GM18951 (cell line): ENCODE measurements around the gene NMRK2.
"Not testable (repeated sequence)": the region's sequence is repeated elsewhere in the genome, so short reads cannot be mapped to it uniquely, and the experiment has no call there.

Source experiments
- POLR2A ChIP-seq: IDR thresholded peaks from 4 replicates; pipeline ENCODE4 v1.6.1; 2011; ENCODE audit warnings: mild to moderate bottlenecking; ENCODE audit not compliant: insufficient read length, insufficient read depth; ENCODE audit errors: extremely low read depth
- in situ Hi-C: fragments of 300-500 bp; cut with MboI; formaldehyde crosslinking; loops from one replicate; pipeline ENCODE4 v1.12.0; 2022; ENCODE audit warnings: low sequenced_read_pairs, mixed read lengths, inconsistent platforms; ENCODE audit not compliant: unreplicated experiment

The NMRK2 gene

DNA sequence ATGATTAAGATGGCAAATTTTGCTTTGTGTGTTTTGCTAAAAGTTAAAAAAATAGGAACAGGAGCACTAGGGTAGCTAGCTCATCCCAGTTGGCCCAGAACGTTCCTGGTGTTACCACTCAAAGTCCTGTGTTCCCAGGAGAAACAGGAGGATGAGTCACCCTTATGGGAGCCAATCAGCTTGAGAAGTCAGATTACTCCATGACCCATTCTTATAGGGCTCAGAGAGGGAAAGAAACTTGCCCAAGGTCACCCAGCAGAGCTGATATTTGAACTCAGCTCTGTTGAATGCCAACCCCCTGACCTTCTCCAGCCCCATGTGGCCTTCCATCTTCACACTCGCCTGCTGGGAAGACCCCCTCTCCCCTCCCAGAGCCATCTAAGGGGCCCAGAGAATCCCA, 13.0 kb downstream of the NMRK2 start:
- no peak for TF ChIP-seq POLR2A
- in situ Hi-C loops: no loop called here

DNA sequence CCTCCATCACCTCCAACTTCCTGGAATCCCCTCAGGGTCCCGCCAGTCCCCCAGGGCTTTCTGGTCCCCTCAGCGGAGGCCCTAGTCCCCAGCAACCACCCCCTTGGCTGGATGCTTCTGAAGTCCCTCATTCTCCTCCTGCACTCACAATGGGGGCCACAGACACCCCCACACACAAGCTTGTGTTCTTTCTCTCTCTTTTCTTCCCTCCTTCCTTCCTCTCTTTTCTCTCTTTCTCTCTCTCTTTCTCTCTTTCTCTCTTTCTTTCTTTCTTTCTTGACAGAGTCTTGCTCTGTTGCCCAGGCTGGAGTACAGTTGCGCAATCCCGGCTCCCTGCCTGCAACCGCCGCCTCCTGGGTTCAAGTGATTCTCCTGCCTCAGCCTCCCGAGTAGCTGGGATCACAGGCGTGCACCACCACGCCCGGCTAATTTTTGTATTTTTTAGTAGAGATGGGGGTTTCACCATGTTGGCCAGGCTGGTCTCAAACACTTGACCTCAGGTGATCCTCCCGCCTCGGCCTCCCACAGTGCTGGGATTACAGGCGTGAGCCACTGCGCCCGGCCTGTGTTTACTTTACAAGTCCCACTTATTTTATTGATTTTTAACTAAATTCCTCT, 14.6 kb downstream of the NMRK2 start:
- in situ Hi-C loops: not testable (repeated sequence)

DNA sequence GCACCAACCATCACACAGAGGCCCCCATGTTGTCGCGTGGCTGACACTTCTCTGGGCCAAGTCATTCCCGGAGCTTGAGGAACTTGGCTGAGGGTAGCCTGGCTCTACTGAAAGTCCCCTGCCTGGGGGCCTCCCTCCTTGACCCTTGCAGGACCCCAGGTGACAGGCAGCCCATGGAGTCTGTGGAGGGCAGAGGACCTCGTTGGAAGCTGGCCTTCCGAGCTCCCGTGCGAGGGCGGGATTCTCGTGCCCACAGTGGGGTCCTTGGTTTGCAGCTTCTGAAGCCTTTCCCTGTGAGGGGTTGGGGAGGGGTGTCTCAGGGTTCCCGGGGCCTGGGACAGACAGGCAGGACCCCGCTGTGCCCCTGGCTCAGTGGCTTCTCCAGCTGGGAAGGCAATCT, 16.4 kb downstream of the NMRK2 start:
- in situ Hi-C loops: no loop called here
- no peak for TF ChIP-seq POLR2A

- TF ChIP-seq POLR2A: no peak
- in situ Hi-C loops: no loop called here
Measured at GRCh38 chr19:3949997-3950859, 17.4 kb downstream of the NMRK2 start.

- no peak for TF ChIP-seq POLR2A
- in situ Hi-C loops: no loop called here
Measured at GRCh38 chr19:3950871-3951861, 18.3 kb downstream of the NMRK2 start.

DNA sequence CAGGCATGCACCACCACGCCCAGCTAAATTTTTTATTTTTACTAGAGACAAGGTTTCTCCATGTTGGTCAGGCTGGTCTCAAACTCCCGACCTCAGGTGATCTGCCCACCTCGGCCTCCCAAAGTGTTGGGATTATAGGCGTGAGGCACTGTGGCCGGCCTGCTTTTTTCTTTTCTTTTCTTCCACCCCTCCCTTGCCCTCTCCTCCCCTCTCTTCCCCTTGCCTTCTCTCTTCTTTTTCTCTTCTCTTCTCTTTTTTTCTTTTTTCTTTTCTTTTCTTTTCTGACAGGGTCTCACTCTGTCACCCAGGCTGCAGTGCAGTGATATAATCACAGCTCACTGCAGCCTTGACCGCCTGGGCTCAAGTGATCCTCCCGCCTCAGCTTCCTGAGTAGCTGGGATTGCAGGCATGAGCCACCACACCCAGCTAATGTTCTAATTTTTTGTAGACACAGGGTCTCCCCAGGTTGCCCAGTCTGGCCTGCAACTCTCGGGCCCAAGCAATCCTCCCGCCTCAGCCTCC, 19.9 kb downstream of the NMRK2 start:
- in situ Hi-C loops: not testable (repeated sequence)

DNA sequence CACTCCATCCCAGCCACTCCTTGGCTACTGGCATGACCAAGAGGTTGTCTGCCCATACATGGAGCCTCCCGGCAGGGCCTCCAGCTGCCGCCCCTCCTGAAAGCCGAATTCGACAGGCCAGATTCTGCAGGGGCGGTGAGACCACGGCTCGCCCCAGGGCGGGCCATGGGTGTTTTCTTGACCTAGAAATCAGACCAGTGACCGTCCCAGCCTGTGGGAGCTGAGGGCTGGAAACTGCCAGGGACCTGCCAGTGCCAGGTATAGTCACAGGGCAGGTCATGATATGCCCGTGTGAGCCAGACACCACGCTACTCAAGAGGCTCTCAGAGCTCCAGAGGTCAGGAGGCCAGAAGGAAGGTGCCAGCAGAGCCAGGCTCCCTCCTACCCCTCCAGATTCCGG, 21.2 kb downstream of the NMRK2 start:
- in situ Hi-C loops: no loop called here
- TF ChIP-seq POLR2A: no peak

- in situ Hi-C loops: not testable (repeated sequence)
Measured at GRCh38 chr19:3955276-3955675, 22.4 kb downstream of the NMRK2 start.

- in situ Hi-C loops: no loop called here
- no peak for TF ChIP-seq POLR2A
Measured at GRCh38 chr19:3955688-3956087, 22.8 kb downstream of the NMRK2 start.

DNA sequence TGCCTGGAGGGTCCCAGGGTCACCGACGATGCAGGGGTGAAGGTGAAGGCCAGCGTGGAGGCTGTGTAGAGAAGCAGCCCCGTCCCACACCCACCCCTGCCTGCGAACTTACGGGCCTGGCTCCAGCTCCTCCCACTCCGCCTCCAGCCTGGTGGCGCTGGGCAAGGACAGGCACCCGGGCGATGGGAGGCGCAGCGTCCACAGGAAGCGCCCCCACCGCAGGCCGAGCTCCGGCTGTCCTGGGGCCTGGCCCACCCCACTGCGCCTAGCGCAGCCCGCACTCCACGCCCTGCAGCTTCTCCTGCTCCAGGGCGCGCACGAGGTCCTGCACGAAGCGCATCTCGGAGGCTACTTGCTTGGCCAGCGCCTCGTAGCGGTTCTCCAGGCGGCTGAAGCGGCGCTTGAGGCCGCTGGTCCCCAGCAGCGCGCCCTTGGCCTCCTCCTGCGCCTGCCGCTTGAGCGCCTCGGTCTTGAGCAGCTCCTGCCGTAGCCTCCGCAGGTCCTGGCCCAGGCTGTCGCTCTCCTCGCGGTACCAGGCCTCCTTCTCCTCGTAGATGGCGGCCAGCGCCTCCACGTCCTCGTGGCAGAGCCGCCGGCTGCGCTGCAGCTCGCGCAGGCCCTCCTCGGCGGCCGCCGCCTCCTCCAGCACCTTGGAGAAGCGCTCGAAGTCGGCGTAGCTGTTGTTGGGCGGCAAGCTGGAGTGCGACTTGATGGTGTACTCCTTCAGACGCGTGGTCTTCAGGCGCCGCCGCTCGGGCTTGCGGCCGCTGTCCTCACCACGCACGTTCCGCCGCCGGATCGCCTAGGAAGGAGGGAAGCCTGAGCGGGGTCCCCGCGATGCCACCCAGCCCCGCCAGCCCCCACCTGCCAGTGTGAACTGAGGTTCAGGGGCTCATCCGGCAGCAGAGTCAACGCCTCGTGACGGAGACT, 26.2 kb downstream of the NMRK2 start:
- in situ Hi-C loops: no loop called here
- no peak for TF ChIP-seq POLR2A

DNA sequence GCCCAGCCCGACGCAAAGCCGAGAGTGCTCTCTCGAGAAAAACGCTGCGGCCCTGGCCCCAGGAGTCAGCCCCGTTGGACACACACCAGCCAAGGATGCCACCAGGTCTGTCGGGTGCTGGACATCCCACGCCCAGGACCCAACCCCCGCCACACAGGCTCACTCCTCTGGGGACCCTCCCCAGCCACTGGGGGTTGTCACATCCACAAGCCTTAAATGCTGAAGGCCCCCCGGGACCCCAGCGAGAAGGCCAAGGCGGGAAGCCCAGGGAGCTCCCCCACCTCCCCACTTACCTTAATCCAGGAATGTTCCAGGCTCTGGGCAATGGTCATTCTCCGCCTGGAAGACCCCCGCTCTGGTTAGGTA, 26.9 kb downstream of the NMRK2 start:
- in situ Hi-C loops: no loop called here
- TF ChIP-seq POLR2A: no peak

DNA sequence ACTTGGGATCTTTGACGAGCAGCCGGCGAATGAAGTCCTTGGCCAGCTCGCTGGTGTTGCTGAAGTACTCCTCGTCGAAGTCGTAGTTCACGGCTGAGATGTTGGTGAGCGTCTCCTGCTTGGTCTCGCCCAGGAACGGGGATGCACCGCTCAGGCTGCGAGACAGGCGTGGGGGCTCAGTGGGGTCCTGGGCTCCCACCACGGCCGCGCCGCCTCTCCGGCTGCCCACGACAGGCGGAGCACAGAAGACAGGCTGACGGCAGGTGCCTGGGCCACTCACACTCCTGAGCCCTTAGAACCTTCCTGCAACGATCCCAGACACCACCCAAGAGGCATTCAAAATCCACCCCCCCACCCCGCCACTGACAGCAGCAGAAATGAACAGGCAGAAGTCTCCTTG, 28.1 kb downstream of the NMRK2 start:
- no peak for TF ChIP-seq POLR2A
- in situ Hi-C loops: no loop called here
